ENCODE measurements around the gene DPYSL5. TPM values are rescaled to one million over a fixed set of nuclear protein-coding genes. Genes with fewer than 3 reads are reported as not detected.

Gene DPYSL5
- total and polyA plus RNA-seq, 10 of the 15 experiments (the other 5 are each of a cell fraction or from before 2014, with no cell fraction given) = not detected

DNA sequence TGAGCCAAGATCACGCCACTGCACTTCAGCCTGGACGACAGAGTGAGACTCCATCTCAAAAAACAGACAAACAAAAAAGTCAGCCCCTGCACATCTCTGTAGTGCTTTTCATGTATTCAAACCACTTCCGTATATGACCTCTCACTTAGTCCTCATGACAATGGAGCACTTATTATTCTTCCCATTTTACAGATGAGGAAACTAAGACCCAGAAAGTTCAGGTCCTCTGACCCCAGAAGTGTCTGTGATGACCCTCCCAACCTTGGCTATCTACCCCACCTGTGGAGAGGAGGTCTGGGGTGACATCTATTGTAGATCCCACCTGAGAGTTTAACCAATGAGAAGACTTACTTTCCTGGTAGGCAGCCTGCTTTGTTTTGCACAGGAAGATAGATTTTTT is 100.9 kb downstream of the DPYSL5 start:
- SMC1A ChIA-PET (ENCODE audit: uncharacterized antibody, unreplicated experiment) = no interaction called here
- H2AFZ ChIP-seq (ENCODE audit: control insufficient read depth, low read depth, low read length) = no peak overlapping the region

DNA sequence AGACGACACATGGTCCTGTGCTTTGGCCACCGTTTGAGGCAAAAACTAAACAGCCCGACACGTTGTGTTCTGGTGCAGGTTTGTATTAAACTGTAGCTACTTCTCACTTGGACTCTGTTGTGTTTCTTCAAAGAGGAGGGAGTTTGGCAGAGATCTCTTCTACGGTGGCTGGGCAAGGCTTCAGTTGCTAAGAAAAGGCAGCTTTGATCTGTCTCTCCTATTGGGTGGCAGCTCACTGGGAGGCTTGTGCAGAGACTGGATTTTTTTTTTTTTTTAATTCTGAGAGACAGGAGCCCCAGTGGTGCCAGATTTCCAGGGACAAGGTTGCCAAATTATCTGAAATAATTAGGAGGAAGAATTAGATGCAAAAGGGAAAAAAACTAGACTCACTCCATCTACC is 102.3 kb downstream of the DPYSL5 start:
- ChIA-PET POLR2A (interaction anchor here (0.7 kb wide), 1 partner anchor 137 kb away, joined by 3 read pairs; no protein-coding TSS in a partner anchor), SMC1A (ENCODE audit: uncharacterized antibody, unreplicated experiment) (interaction anchor here (0.8 kb wide), 1 partner anchor 104 kb away, joined by 4 read pairs; no protein-coding TSS in a partner anchor), CTCF (interaction anchor here (0.6 kb wide), 2 partner anchors 26 to 343 kb away, joined by 3 to 6 read pairs; no protein-coding TSS in a partner anchor), RAD21 (ENCODE audit: unreplicated experiment) (interaction anchor here (1.2 kb wide), 1 partner anchor 12 kb away, joined by 3 read pairs; no protein-coding TSS in a partner anchor)
- no peaks in the 10 kb centered on the region for H3K79me2 ChIP-seq (ENCODE audit: control insufficient read depth, insufficient read depth, low read length)
- no peaks in the 10 kb centered on the region for H3K9me3 ChIP-seq (replicated peaks; ENCODE audit: control insufficient read depth, insufficient read depth, low read length)
- H4K20me1 ChIP-seq (ENCODE audit: control insufficient read depth, insufficient read depth) = no peaks in the 10 kb centered on the region
- H3K4me1 ChIP-seq (ENCODE audit: control insufficient read depth, insufficient read depth, low read length) = no peaks in the 10 kb centered on the region
- H3K4me2 ChIP-seq (ENCODE audit: control insufficient read depth, insufficient read depth) = no peak overlapping the region
- peaks cover 2 to 4% of the 10 kb centered on the region in 2 experiments; a peak in 3 of 4 replicates for H3K27me3 ChIP-seq (replicated peaks in 1 of 2; ENCODE audit: control insufficient read depth in 2 of 2, insufficient read depth in 2 of 2, low read length in 1 of 2)
- H3K9ac ChIP-seq (ENCODE audit: control insufficient read depth, insufficient read depth, low read length) = no peak overlapping the region
- ATAC-seq (no peak), FAIRE-seq (no peak), DNase-seq (ENCODE audit: low read depth, low spot score) (no peak)
- TF ChIP-seq MYC (IDR thresholded peaks at IDR 0.05; ENCODE audit: insufficient read depth, insufficient read length, insufficient replicate concordance, low read length, severe bottlenecking) (no peak), SMC3 (IDR thresholded peaks at IDR 0.05; ENCODE audit: borderline replicate concordance, low read length) (no peak)
- intact Hi-C loops (cut with micrococcal nuclease; ENCODE audit: unreplicated experiment) = no loop called here
- no peak overlapping the region for H3K27ac ChIP-seq (ENCODE audit: control insufficient read depth, insufficient read depth)
- no TSS peak for BruUV-seq (replicated peaks)
- in situ Hi-C loops (cut with MboI) = no loop called here
- H3K36me3 ChIP-seq (ENCODE audit: control insufficient read depth in 2 of 2, insufficient read depth in 2 of 2, low read length in 1 of 2) = no peaks in the 10 kb centered on the region
- no peak overlapping the region for H2AFZ ChIP-seq (ENCODE audit: control insufficient read depth, low read depth, low read length)
- WGBS (ENCODE audit: insufficient coverage, insufficient replicate concordance, low lambda C conversion rate, missing lambda C conversion rate) = 22% methylated on average over 5 of the region's 5 CpGs
- no peak overlapping the region for H3K4me3 ChIP-seq

More for the DNA sequence above, 100.9 kb downstream of the DPYSL5 start:
- no peak for TF ChIP-seq YY1 (IDR thresholded peaks at IDR 0.05; ENCODE audit: low read depth, low read length)
- Histone ChIP-seq H3K4me1 (ENCODE audit: control insufficient read depth, insufficient read depth, low read length) (no peaks in the 10 kb centered on the region), H3K9ac (ENCODE audit: control insufficient read depth, insufficient read depth, low read length) (no peak overlapping the region), H3K4me3 (no peak overlapping the region), H4K20me1 (ENCODE audit: control insufficient read depth, insufficient read depth) (no peaks in the 10 kb centered on the region), H3K79me2 (ENCODE audit: control insufficient read depth, insufficient read depth, low read length) (no peaks in the 10 kb centered on the region), H3K27ac (ENCODE audit: control insufficient read depth, insufficient read depth) (no peak overlapping the region), H3K4me2 (ENCODE audit: control insufficient read depth, insufficient read depth) (no peak overlapping the region), H3K27me3 (replicated peaks in 1 of 2; ENCODE audit: control insufficient read depth in 2 of 2, insufficient read depth in 2 of 2, low read length in 1 of 2) (peaks cover 2 to 3% of the 10 kb centered on the region in 2 experiments; a peak in 2 of 4 replicates), H3K9me3 (replicated peaks; ENCODE audit: control insufficient read depth, insufficient read depth, low read length) (no peaks in the 10 kb centered on the region), H3K36me3 (ENCODE audit: control insufficient read depth in 2 of 2, insufficient read depth in 2 of 2, low read length in 1 of 2) (no peaks in the 10 kb centered on the region)
- no peak for ATAC-seq
- FAIRE-seq = no peak
- POLR2A ChIA-PET = no interaction called here
- CTCF ChIA-PET = no interaction called here
- RAD21 ChIA-PET (ENCODE audit: unreplicated experiment) = no interaction called here
- WGBS (ENCODE audit: insufficient coverage, insufficient replicate concordance, low lambda C conversion rate, missing lambda C conversion rate) = 31% methylated on average over 3 of the region's 3 CpGs
- intact Hi-C loops (cut with micrococcal nuclease; ENCODE audit: unreplicated experiment) = no loop called here
- no peak for DNase-seq (ENCODE audit: low read depth, low spot score)
- in situ Hi-C loops (cut with MboI) = no loop called here
- no TSS peak for BruUV-seq (replicated peaks)

Measured in GM12878 (cell line).